ENCODE results near the gene CC2D1A.

The CC2D1A gene

DNA sequence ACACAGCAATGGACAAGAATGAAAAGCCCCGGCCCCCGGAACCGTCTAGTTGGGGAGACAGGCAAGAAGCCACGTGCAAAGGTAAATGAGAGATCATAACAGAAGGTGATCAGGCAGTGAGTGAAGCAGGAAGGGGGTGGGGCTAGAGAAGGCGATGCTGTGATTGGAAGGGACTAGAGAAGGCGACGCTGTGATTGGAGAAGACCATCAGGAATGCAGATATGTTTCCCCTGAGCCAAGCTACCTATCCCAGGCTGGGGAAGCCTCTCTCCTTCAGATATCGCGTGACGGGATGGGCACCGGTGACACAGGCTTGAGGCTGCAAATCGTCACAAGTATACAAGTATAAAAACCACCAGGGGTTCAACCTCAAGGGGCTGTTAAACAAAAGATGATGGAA, 68.1 kb downstream of the CC2D1A start:
- Mint-ChIP-seq H3K9me3 (no peaks in the 10 kb centered on the region), H3K36me3 (peaks cover 35 to 43% of the 10 kb centered on the region in 2 donors), H3K27me3 (no peaks in the 10 kb centered on the region), H3K4me1 (peaks cover 12 to 15% of the 10 kb centered on the region in 2 donors), H3K27ac (no peak overlapping the region), H3K4me3 (no peak overlapping the region)
- no peak for DNase-seq
- ATAC-seq (replicated peaks), result peak in 1 of 2 donors; percentile 52

DNA sequence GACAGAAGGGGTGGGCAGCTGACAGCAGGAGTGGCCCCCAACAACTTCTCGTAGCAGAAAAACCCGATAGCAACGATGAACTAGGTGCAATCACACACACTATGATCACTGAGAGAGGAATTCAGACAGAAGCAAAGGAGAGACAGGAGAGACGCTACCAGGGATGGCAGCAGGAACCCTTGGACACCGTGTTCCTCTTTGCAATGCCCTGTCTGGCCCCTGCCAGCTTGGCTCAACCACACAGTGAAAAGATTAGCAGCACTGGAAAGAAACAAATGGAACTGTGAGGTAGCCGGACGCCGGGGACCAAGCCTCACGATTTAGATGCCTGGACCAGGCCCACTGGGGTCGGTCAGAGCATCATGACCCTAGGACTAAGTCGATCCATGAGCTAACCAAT, 69.9 kb downstream of the CC2D1A start:
- Mint-ChIP-seq H3K27me3 (no peaks in the 10 kb centered on the region), H3K27ac (no peak overlapping the region), H3K36me3 (peaks cover 33 to 42% of the 10 kb centered on the region in 2 donors), H3K4me1 (peaks cover 19 to 24% of the 10 kb centered on the region in 2 donors), H3K9me3 (no peaks in the 10 kb centered on the region), H3K4me3 (no peak overlapping the region)
- ATAC-seq (replicated peaks), result no peak
- no peak for DNase-seq

DNA sequence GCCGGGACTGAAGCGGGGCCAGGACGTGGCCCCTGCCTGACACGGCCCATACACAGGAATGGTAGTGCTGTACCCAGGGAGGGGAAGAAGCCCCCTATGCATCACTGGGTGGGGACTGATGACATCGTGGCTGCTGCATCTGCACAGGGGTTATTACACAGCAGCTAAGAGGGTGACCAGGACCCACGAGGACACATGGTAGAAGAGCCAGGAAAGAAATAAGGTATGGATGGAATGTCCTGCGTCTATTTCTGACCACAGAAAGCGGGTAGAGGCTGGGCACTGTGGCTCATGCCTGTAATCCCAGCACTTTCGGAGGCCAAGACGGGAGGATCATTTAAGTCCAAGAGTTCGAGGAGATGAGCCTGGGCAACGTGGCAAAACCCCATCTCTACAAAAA, 70.4 kb downstream of the CC2D1A start:
- peaks cover 36 to 44% of the 10 kb centered on the region in 2 donors for H3K36me3 Mint-ChIP-seq
- H3K4me3 Mint-ChIP-seq, result no peak overlapping the region
- no peaks in the 10 kb centered on the region for H3K9me3 Mint-ChIP-seq
- no peaks in the 10 kb centered on the region for H3K27me3 Mint-ChIP-seq
- DNase-seq (no peak), ATAC-seq (replicated peaks) (no peak)
- H3K4me1 Mint-ChIP-seq, result peaks cover 23 to 26% of the 10 kb centered on the region in 2 donors
- no peak overlapping the region for H3K27ac Mint-ChIP-seq

DNA sequence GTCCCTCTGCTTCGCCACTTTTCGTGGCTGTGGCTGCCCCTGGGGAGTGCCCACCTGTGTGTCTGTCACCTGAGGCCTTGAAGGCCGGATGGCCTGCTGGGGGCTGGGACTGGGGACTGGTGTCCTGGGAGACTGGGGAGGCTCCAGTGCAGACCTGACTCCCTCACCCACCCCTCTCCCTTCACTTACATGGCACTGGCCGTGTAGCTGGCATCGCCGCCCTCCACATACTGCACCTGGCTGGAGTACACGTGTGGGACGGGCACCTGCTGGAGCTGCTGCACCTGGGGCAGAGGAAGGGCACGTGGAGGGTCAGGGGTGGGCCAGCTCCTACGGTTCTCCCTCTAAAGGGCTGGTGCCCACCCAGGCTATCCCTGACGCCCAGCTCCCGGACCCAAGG, 71.8 kb downstream of the CC2D1A start:
- H3K4me3 Mint-ChIP-seq, result peak overlapping the region in 1 of 2 donors; percentile 61
- DNase-seq (no peak), ATAC-seq (replicated peaks) (no peak)
- peaks cover 41 to 52% of the 10 kb centered on the region in 2 donors for H3K36me3 Mint-ChIP-seq
- H3K9me3 Mint-ChIP-seq, result no peaks in the 10 kb centered on the region
- H3K27me3 Mint-ChIP-seq, result no peaks in the 10 kb centered on the region
- peak overlapping the region; percentile 80 for H3K27ac Mint-ChIP-seq
- H3K4me1 Mint-ChIP-seq, result peaks cover 28 to 32% of the 10 kb centered on the region in 2 donors

DNA sequence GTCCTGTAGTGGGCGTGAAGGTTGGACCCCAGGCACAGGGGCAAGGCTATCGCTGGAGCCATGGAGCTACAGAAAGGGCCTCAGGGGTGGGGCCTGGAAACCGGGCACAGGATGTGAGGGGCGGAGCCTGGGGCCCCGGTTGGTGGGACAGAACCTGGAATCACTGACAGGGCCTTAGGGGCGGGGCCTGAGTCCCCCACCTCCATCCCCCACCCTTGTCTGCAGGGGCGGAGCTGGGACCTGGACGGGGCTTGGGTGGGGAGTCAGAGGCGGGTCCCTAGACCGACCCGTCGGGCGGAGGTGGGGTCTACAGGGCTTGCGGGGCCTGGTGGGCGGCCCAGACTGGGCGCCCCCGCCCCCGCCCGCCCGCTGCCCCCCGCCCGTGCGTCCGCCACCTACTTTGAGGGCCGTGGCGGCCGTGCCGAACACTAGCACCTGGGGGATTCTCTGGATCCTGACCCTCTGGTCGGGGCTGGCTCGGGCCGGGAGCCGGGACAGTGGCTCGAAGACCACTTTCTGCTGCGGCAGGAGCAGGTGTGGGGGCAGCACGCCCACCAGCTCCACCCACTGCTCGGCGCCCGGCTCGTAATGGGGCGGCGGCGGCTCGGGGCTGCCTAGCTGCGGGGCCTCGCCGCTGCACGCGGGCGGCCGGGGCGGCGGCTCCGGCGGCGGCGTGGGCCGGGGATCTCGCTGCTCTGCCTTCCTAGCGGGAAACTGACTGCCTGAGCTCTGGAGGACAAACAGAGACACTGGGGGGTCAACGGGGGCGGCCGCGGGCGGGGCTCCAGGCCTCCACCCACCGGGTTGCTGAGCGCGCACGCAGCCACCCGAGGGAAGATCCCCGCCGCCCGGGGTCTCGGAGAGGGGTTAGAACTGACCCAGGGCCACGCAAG, 72.6 kb downstream of the CC2D1A start:
- Mint-ChIP-seq H3K27ac (peak overlapping the region; percentile 80), H3K9me3 (no peaks in the 10 kb centered on the region), H3K4me3 (peak overlapping the region; percentile 63 to 65), H3K36me3 (peaks cover 41 to 50% of the 10 kb centered on the region in 2 donors), H3K27me3 (no peaks in the 10 kb centered on the region), H3K4me1 (peaks cover 28 to 32% of the 10 kb centered on the region in 2 donors)
- no peak for DNase-seq
- ATAC-seq (replicated peaks), result peak; percentile 47 to 51

DNA sequence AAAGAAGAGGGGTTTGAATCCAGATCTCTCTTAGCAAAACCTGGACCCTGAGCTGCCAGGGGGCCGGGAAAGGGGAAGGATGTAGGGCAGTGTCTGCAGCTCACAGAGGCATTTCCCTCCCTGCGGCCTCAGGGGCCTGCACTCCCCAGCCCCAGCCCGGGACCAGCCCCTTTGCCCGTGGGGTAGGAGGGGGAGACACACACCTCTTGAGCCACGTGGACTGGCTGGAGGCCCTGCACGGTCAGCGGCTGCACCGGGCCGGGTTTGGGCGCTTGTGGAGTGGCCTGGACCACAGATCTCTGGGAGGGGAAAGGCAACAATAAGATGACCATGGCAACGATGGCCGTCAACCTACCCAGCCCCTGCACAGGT, 73.2 kb downstream of the CC2D1A start:
- ATAC-seq (replicated peaks) (peak; percentile 44 to 47), DNase-seq (no peak)
- Mint-ChIP-seq H3K4me1 (peaks cover 25 to 32% of the 10 kb centered on the region in 2 donors), H3K9me3 (no peaks in the 10 kb centered on the region), H3K27me3 (no peaks in the 10 kb centered on the region), H3K4me3 (peak overlapping the region; percentile 46 to 63), H3K27ac (no peak overlapping the region), H3K36me3 (peaks cover 37 to 45% of the 10 kb centered on the region in 2 donors)

DNA sequence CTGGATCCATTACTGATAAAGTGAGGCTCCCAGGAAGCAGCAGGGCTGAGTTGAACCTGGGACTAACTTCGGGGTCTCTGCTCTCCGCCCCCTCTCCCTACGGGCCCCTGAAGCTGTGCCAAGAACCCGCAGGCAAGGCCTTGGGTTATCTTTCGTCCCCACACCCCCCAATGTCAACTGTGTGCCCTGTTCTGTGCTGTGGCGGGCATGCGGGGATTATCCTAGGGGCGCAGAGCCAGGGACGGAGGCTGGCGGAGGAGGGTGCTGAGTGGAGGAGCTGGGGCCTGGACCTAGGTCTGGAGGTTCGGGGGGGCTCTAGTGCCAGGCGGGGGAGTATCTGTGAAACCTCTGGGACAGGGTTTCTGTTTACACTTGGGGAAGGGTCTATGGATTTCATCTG, 73.7 kb downstream of the CC2D1A start:
- ATAC-seq (replicated peaks) (no peak), DNase-seq (no peak)
- Mint-ChIP-seq H3K4me3 (no peak overlapping the region), H3K36me3 (peaks cover 33 to 43% of the 10 kb centered on the region in 2 donors), H3K9me3 (no peaks in the 10 kb centered on the region), H3K4me1 (peaks cover 23 to 32% of the 10 kb centered on the region in 2 donors), H3K27ac (no peak overlapping the region), H3K27me3 (no peaks in the 10 kb centered on the region)

DNA sequence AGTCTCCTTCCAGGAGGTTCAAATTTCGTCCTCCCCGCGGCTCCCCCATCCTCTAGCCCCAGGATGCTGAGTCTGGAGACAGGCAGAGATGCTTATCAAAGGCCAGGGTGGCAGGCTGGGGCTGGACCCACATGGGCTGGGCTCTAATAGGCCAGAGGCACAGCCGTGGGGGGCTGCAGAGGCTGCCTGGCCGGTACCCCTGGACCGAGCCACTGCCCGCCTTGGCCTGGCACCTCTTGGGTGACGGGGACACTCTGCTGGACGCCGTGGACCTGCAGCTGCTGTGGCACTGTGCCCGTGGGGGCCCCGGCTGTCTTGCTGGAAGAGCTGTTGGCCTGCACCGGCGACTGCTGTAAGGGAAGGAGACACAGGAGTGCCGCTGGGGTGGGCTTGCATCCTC, 74.3 kb downstream of the CC2D1A start:
- Mint-ChIP-seq H3K36me3 (peaks cover 31 to 40% of the 10 kb centered on the region in 2 donors), H3K4me1 (peaks cover 25 to 36% of the 10 kb centered on the region in 2 donors), H3K9me3 (no peaks in the 10 kb centered on the region), H3K27ac (no peak overlapping the region), H3K27me3 (no peaks in the 10 kb centered on the region), H3K4me3 (no peak overlapping the region)
- ATAC-seq (replicated peaks) (no peak), DNase-seq (no peak)

Data from stimulated activated naive B cell treated with anti-CD40 and anti-IgM and Interleukin-4, amounts not matched to agents 10 μg/mL and 1 μg/mL and 100 μg/mL, for 72 hours (primary cell).